ENCODE data around the gene PPIF.

PPIF gene

DNA sequence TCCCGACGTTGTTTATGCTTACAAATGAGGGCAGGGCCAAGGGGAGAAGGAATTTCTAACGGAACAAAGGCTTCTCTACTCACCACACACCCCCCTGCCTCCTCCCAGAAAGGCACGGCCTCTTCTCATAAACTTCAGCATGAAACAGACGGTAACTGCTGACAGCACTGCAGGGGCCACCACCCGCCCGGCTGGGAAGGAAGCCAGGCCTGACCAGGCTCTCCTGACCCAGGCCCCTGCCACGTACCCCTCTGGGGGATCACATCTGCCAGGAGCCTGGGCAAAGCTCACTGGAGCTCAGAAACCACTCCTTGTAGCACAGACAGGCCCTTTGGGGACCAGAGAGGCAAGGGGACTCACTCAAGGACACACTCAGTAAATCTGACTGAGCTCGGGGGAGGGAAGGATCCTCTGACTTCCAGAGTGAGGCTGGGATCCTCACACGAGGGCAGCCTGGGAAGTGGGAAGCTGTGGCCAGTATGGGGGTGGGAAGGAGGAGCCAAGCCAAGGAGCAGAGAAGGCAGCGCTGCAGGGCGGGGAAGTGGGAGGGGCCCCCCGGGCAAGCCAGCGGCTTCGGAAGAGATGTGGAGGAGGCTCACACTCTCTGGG lies 52.1 kb downstream of the PPIF start:
- no peak overlapping the region for H3K4me3 ChIP-seq (ENCODE audit: low read depth, low read length)

DNA sequence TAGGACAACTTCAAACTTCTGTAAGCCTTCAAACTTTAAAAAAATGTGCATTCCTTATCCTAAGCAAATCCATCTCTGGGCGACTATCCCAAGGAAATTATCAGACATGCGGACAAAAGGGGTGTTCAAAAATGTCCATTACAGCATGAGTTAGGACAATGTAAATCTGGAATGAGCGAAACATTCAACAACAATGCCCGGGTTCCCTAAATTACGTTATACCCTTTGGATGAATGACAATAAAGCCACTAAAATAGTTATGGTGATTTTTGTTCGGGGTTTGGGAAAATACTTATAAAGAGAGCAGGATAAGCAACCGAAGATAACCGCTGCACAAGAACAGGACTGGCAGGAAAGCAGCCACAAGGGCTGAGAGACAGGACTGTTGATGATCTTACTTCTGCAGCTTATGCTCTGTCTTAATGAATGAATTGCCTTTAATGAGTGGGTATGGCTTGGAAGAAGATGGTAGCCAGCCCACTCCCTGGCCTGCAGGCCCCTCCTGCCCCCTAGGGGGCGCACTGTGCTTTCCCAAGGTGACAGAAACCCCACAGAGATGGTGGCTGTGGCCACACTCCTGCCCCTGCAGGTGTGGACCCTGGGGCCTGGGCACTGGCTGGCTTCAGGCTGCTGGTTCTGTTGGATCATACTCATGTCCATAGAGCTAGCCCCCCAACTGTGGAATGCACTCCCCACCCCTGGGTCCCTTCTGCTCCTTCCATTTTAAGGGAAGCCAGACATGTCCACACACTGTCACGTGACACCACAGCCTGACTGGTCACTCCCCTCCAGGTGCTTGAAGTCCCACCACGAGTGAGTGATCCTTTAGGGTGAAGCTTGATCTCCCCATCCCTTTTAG lies 53.1 kb downstream of the PPIF start:
- H3K4me3 ChIP-seq (ENCODE audit: low read depth, low read length), result no peak overlapping the region

DNA sequence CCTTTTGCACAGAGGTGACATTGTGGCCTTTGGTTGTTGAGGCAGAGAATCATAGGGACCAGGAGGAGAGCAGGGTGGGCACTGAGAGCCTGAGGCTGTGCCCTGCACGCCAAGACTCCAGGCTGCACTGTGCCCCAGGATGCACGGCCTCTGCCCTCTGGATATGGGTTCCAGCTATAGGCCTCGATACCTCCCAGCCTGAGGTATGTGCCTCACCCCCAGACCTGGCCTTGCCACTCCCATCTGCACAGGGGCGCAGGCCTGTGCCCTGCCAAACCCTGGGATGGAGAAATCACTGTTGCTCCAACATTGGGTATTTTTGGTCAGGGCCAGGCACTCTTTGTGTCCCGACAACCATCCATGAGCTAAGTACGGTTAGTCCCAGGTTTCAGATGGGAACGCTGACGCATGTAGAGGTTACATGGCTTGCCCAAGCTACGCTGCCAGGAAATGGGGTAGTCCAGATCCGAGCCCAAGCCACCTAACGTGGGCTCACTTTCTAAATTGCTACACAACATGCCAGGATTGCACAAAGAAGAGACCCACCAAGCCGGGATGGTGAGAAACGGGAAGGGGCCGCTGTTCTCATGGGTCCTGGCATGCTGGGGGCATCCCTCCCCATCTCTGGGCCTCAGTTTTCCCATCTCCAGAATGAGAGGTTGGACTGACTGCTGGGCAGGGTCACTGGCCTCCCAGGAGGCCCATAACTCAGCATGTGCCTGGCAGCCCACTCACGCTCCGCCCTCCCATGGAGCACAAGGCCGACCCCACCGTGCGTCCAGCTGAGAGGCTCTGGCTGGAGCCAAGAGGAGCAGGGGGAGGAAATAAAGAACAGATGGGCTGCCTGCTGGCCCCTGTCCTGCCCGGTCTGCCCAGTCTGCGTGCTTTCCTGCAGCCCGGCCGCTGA lies 54.0 kb downstream of the PPIF start:
- H3K4me3 ChIP-seq (ENCODE audit: low read depth, low read length), result no peak overlapping the region

DNA sequence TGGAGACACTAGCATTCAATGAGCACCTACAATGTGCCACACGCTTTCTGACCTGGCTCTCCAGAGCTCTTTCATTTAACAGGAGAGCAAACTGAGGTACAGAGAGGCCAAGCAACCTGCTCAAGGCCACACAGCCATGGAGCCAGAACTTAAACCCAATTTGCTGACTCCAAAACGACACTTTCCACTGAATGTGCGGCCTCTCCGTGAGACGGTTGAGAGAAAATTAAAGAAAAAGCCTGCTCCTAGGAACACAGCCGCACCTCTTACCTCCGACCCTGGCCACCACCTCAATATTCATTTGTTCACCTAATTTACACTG lies 55.3 kb downstream of the PPIF start:
- no peak overlapping the region for H3K4me3 ChIP-seq (ENCODE audit: low read depth, low read length)

DNA sequence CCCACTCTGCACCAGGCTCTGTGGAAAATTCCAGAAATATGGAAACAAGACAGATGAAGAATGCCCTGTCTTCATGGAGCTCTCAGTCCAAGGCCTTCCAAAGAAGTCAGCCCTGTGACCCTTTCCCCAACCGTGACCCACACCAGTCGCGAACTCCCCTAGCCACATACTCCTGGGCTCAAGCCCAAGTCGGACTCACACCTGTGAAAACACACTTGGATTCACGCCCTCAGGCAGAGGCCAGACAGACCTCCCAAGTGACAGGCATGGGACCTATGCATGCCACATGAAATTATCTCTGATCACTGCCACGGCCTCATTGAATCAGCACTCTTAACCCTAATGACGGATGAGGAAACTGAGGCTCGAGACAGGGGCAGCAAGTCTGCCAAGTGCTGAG lies 55.7 kb downstream of the PPIF start:
- H3K4me3 ChIP-seq (ENCODE audit: low read depth, low read length), result no peak overlapping the region

DNA sequence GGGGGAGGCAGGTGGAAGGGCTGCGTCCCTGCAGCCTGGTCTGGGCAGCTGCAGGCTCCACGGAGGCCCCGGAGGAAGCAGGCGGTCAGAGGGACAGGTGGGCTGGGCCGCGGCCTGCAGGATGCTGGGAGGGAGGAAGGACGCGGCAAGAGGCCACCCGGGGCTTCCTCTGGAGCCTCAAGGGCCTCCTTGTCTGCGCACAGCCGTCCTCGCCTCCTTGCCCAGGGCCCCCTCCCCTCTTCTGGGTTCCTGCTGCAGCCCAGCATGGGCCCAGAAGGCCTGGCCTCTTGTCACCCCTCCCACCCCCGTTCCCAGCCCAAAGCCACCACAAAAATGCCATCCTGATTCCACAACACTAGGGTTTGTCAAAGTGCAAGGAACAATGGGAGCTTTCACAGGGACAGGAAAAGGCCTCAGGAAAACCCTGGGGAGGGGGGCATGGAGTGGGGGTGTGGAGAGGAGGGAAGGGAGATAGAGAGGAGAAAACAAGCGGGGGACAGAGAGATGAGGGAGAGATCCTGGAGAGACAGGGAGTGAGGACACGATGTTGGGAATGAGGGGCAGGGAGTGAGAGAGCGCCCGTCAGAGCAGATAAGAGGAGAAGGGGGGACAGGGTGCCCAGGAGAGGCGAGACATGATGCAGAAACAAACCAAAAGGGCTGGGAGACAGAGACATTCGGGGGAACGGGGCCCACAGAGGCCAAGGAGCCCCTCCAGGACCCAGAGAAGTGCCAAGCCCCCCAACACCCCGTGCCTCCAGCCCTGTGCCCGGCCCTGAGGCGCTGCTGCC lies 56.4 kb downstream of the PPIF start:
- no peak overlapping the region for H3K4me3 ChIP-seq (ENCODE audit: low read depth, low read length)

DNA sequence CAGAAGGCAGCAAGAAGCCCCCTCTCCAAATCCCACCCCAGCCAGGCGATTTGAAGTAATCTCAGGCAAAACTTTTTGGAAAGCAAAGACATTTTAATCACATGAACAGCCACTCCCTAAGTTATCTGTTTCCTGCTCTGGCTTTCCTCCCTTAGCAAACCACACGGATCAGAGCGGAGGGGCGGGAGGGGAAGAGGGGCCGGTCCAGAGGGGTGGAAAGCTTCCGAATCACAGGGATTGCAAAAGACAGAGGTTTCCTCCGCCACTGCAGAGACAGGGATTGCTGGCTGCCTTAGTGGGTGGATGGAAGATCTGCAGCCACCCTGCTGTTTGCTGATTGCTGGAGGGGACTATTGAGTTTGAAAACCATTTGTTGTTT lies 57.0 kb downstream of the PPIF start:
- H3K4me3 ChIP-seq (ENCODE audit: low read depth, low read length), result no peak overlapping the region

DNA sequence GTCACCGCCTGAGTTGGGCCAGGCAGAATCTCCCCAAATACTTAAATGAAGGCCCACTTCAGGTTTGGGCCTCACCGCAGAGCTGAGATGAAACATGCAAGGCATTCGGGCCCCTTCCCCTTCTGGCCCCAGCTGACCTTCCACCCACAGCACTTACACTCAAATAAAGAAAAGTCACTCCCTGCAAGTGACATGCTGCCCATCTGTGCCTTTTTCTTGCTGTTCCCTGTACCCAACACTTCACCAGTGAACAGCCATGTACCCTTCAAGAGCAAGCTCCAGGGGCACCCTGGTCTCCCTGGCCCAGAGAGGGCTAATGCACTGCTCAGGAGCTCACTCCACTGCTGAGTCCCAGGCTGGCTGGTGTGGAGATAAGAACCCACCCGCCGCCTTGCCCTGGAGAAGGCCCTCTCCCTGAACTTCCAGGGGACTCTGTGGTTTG lies 57.4 kb downstream of the PPIF start:
- no peak overlapping the region for H3K4me3 ChIP-seq (ENCODE audit: low read depth, low read length)
